Right lobe of liver (tissue), 4 donors: ENCODE results near the gene SNCAIP.

Experiments used
- POLR2A ChIP-seq: fragments of 450-650 bp; IDR thresholded peaks from one replicate; pipeline ENCODE4 v1.6.1; 2017; ENCODE audit warnings: antibody characterized with exemption, mild to moderate bottlenecking
- TF ChIP-seq, protein P1 (sequence below), 4 donors: fragments of 200-600 bp in 3 of 4; fragments of 450-650 bp in 1 of 4; IDR thresholded peaks; one replicate each; pipeline versions ENCODE4 v1.5.1 to v1.8.0; 2016 to 2022; ENCODE audit warnings: antibody characterized with exemption in 4 of 4, mild to moderate bottlenecking in 2 of 4
- donor health status: DM: no; HTN: no; CAD: no.
- donor health status: DM: no; HTN: no; CAD: no.
- donor health status: DM: no; HTN: yes; CAD: no.

DNA sequence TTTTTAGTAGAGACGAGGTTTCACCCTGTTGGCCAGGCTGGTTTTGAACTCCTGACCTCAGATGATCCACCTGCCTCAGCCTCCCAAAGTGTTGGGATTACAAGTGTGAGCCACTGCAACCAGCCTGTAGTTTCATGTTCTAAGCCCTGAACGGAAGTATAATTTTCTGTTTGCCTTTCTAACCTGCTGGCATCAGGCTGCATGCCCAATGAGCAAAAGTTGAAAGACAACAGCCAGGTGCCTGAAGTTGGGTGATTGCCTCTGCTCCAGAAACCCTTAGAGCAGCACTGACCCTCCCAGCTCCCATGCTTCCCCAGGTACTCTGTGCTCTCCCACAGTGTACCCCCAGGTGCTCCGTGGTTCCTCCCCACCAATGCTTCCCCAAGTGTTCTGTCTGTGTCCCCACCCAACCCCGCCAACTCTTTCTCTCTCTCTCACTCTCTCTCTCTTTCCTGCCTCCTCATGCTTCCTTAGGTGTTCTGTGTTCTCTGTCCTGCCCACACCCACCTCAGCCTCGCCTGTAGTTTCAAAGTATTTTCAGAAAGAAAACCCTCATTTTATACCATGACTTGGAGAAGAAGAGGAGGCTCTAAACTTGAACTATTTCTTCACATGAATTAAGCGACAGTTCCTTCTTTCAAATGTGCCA lies 145.3 kb downstream of the SNCAIP start:
- no peak for TF ChIP-seq POLR2A
- TF ChIP-seq, protein P1, sequence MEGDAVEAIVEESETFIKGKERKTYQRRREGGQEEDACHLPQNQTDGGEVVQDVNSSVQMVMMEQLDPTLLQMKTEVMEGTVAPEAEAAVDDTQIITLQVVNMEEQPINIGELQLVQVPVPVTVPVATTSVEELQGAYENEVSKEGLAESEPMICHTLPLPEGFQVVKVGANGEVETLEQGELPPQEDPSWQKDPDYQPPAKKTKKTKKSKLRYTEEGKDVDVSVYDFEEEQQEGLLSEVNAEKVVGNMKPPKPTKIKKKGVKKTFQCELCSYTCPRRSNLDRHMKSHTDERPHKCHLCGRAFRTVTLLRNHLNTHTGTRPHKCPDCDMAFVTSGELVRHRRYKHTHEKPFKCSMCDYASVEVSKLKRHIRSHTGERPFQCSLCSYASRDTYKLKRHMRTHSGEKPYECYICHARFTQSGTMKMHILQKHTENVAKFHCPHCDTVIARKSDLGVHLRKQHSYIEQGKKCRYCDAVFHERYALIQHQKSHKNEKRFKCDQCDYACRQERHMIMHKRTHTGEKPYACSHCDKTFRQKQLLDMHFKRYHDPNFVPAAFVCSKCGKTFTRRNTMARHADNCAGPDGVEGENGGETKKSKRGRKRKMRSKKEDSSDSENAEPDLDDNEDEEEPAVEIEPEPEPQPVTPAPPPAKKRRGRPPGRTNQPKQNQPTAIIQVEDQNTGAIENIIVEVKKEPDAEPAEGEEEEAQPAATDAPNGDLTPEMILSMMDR (IDR thresholded peaks at IDR 0.05): no peak
